Fibroblast of lung (primary cell): ENCODE results near the gene AGAP2. TPM values are rescaled to one million over a fixed set of nuclear protein-coding genes. Genes with fewer than 3 reads are reported as not detected.
"Not testable (repeated sequence)": the region's sequence is repeated elsewhere in the genome, so short reads cannot be mapped to it uniquely, and the experiment has no call there.

Experiments used
- DNase-seq, 2 donors: peaks; one replicate each; pipeline versions ENCODE4 v3.0.0 to v3.0.0-alpha.2; 2010; ENCODE audit warnings: low read depth in 2 of 2
- H2AFZ ChIP-seq: 2 replicates; pipeline ENCODE4 v1.5.1; 2012; ENCODE audit warnings: low read length, control low read depth, inconsistent platforms
- H3K27ac ChIP-seq: 2 replicates; pipeline ENCODE4 v1.5.1; 2011; ENCODE audit warnings: low read length, control low read depth; ENCODE audit not compliant: insufficient read depth
- H3K27me3 ChIP-seq: 2 replicates; pipeline ENCODE4 v1.5.1; 2011; ENCODE audit warnings: mild to moderate bottlenecking, low read length; ENCODE audit not compliant: control insufficient read depth, insufficient read depth
- H3K36me3 ChIP-seq: 2 replicates; pipeline ENCODE4 v1.5.1; 2011; ENCODE audit warnings: low read length; ENCODE audit not compliant: control insufficient read depth, insufficient read depth
- H3K4me1 ChIP-seq: 2 replicates; pipeline ENCODE4 v1.5.1; 2011; ENCODE audit warnings: low read length; ENCODE audit not compliant: control insufficient read depth, insufficient read depth; ENCODE audit errors: extremely low read depth
- H3K4me2 ChIP-seq: 2 replicates; pipeline ENCODE4 v1.5.1; 2011; ENCODE audit warnings: low read length, control low read depth; ENCODE audit not compliant: insufficient read depth; ENCODE audit errors: extremely low read depth
- H3K4me3 ChIP-seq, 4 experiments: fragments of 200-600 bp in 1 of 4; sonication (generic) in 1 of 4; replicated peaks in 1 of 4; 2 replicates each; pipeline ENCODE4 v1.5.1; 2011 to 2016; ENCODE audit warnings: low read length in 4 of 4, low read depth in 3 of 4, mild to moderate bottlenecking in 3 of 4, control low read depth in 2 of 4, inconsistent platforms in 1 of 4, mixed read lengths in 1 of 4; ENCODE audit not compliant: insufficient read depth in 1 of 4; ENCODE audit errors: control extremely low read depth in 1 of 4
- H3K79me2 ChIP-seq: 2 replicates; pipeline ENCODE4 v1.5.1; 2012; ENCODE audit warnings: mild to moderate bottlenecking, low read length, inconsistent platforms; ENCODE audit not compliant: control insufficient read depth, insufficient read depth
- H3K9ac ChIP-seq: 2 replicates; pipeline ENCODE4 v1.5.1; 2011; ENCODE audit warnings: mild to moderate bottlenecking, low read length, control low read depth; ENCODE audit not compliant: insufficient read depth
- H3K9me3 ChIP-seq: 2 replicates; pipeline ENCODE4 v1.5.1; 2012; ENCODE audit warnings: low read depth, low read length; ENCODE audit not compliant: control insufficient read depth, insufficient read depth
- H4K20me1 ChIP-seq: 2 replicates; pipeline ENCODE4 v1.5.1; 2011; ENCODE audit warnings: low read length; ENCODE audit not compliant: control insufficient read depth, insufficient read depth; ENCODE audit errors: extremely low read depth
- EZH2 ChIP-seq: IDR thresholded peaks from 2 replicates; pipeline ENCODE4 v1.5.1; 2012; ENCODE audit warnings: low read length, control low read depth, mild to moderate bottlenecking; ENCODE audit errors: missing control alignments
- polyA plus RNA-seq, 2 donors: library from polyadenylated mRNA; depleted of rRNA in 1 of 2; stranded (reverse) in 1 of 2; unstranded in 1 of 2; fragments of >200 nt; gene quantifications; 2 replicates each; pipeline ENCODE4 v1.2.1, GENCODE V29; 2011 to 2012; ENCODE audit warnings: missing spikeins in 1 of 2
- total RNA-seq: library from RNA; depleted of rRNA; stranded (reverse); fragments of >200 nt; gene quantifications from 2 replicates; pipeline ENCODE4 v1.2.1, GENCODE V29; 2014
- TF ChIP-seq, protein P1 (sequence below), 2 donors: IDR thresholded peaks in 1 of 2; conservative IDR thresholded peaks in 1 of 2; 1 replicate in 1 of 2; 2 replicates in 1 of 2; pipeline ENCODE4 v1.5.1; 2011 to 2012; ENCODE audit warnings: low read length in 2 of 2, control low read depth in 1 of 2, inconsistent platforms in 1 of 2, low read depth in 1 of 2, mild to moderate bottlenecking in 1 of 2

The AGAP2 gene
- total and polyA plus RNA-seq, 2 donors (not counting 1 experiment from before 2014, with no cell fraction given): 0.05 to 0.17 TPM

DNA sequence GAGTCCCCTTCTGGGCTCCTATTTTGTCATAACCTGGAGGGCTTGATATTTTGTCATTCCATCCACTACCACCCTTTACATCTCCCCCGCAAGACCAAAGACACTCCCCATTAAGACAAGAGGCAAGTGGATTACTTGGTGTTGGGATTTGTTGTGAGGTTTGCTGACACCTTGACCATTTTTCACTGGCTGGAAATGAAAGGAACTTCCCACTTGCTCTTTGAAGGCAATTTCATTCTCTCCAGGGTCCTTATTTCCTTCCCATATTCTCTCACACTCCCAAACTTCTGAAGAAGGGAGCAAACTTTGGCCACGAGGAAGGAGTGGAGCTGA is 14.9 kb downstream of the AGAP2 start:
- H3K4me3 ChIP-seq: no peak overlapping the region
- no peak overlapping the region for H3K27ac ChIP-seq
- TF ChIP-seq, protein P1, sequence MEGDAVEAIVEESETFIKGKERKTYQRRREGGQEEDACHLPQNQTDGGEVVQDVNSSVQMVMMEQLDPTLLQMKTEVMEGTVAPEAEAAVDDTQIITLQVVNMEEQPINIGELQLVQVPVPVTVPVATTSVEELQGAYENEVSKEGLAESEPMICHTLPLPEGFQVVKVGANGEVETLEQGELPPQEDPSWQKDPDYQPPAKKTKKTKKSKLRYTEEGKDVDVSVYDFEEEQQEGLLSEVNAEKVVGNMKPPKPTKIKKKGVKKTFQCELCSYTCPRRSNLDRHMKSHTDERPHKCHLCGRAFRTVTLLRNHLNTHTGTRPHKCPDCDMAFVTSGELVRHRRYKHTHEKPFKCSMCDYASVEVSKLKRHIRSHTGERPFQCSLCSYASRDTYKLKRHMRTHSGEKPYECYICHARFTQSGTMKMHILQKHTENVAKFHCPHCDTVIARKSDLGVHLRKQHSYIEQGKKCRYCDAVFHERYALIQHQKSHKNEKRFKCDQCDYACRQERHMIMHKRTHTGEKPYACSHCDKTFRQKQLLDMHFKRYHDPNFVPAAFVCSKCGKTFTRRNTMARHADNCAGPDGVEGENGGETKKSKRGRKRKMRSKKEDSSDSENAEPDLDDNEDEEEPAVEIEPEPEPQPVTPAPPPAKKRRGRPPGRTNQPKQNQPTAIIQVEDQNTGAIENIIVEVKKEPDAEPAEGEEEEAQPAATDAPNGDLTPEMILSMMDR (conservative IDR thresholded peaks at IDR 0.05 in 1 of 2, IDR thresholded peaks at IDR 0.05 in 1 of 2; ENCODE audit: low read depth in 1 of 2, low read length in 2 of 2): no peak
- TF ChIP-seq EZH2: no peak
- no peaks in the 10 kb centered on the region for H3K79me2 ChIP-seq
- H3K9me3 ChIP-seq: no peaks in the 10 kb centered on the region
- no peak for DNase-seq
- H3K4me2 ChIP-seq: no peak overlapping the region
- no peaks in the 10 kb centered on the region for H3K27me3 ChIP-seq
- no peak overlapping the region for H2AFZ ChIP-seq
- H3K9ac ChIP-seq: no peak overlapping the region
- H3K36me3 ChIP-seq: peaks cover 8% of the 10 kb centered on the region
- H4K20me1 ChIP-seq: no peaks in the 10 kb centered on the region
- peaks cover 5% of the 10 kb centered on the region for H3K4me1 ChIP-seq

DNA sequence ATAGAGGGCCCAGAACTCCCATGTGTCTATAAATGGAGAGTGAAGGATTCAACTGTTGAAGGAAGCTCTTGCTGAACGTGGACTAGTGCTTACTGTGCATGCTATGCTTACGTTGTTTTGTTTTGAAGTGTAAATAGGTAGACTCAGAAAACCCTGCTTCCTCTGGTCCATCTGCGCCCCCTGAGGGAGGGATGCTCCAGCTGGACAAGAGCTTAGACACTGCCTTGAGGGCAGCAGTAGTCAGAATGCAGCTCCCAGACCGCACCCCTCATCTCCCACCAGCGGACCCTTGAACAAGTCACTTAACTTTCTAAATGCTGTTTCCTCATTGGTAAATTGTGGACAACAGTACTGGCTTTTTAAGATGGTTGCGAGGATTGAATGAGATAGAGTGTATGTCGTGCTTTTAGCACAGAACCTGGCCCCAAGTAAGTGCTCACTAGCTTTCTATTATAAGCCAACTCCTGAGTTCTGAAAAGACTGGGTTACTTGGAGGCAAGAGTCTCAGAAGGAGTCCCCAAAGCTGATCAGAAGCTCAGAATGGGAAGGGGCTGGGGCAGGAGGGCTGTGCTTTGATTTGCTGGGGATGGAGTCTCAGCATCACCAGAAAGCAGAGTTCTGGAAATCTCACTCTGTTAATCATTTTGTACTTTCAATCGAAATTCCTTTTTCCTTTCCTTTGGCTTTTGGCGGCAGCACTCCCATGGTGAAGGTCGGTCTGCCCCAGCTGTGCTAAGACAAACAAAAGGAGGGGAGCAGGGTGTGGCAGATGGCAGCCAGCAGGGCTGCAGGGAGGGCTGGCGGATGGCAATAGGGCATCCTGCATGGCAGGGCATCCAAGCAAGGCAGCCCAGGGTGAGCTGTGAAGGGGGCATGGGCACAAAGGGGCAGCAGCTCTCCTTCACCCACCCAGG is 15.6 kb downstream of the AGAP2 start:
- H3K36me3 ChIP-seq: peaks cover 10% of the 10 kb centered on the region
- no peaks in the 10 kb centered on the region for H3K9me3 ChIP-seq
- H3K4me2 ChIP-seq: no peak overlapping the region
- H2AFZ ChIP-seq: no peak overlapping the region
- no peaks in the 10 kb centered on the region for H3K27me3 ChIP-seq
- H3K9ac ChIP-seq: no peak overlapping the region
- no peak for DNase-seq
- no peak overlapping the region for H3K4me3 ChIP-seq
- TF ChIP-seq EZH2: no peak
- TF ChIP-seq, protein P1 (conservative IDR thresholded peaks at IDR 0.05 in 1 of 2, IDR thresholded peaks at IDR 0.05 in 1 of 2; ENCODE audit: low read depth in 1 of 2, low read length in 2 of 2): no peak
- no peak overlapping the region for H3K27ac ChIP-seq
- peaks cover 5% of the 10 kb centered on the region for H3K4me1 ChIP-seq
- H4K20me1 ChIP-seq: no peaks in the 10 kb centered on the region
- no peaks in the 10 kb centered on the region for H3K79me2 ChIP-seq

DNA sequence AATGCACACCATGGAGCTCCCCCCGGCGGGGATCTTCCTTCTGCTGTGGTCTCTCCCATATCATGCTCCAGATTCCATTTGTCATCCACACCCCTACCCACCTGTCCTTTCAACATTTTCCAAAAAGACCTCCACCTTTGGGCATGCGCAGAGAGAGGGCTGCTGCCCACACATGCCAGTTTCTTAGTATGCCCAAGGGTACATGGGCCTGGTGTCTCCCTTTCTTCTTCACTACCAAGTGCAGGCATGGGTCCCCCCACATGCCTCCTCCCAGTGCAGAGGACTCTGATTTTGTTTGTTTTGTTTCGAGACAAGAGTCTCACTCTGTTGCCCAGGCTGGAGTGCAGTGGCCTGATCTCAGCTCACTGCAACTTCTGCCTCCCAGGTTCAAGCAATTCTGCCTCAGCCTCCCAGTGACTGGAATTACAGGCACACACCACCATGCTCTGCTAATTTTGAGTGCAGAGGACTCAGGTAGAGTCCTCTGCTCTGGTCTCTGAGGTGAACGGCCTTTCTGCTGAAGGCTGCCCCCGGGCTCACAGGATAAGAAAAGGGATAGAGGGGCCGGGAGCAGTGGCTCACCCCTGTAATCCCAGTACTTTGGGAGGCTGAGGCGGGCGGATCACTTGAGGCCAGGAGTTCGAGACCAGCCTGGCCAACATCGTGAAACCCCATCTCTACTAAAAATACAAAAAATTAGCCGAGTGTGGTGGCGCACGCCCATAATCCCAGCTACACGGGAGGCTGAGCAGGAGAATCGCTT is 16.5 kb downstream of the AGAP2 start:
- not testable (repeated sequence) for H3K27me3 ChIP-seq, H3K4me2 ChIP-seq, H3K4me1 ChIP-seq, H3K79me2 ChIP-seq, DNase-seq, H3K27ac ChIP-seq, H3K9ac ChIP-seq, H2AFZ ChIP-seq, H4K20me1 ChIP-seq, H3K9me3 ChIP-seq, H3K4me3 ChIP-seq
- peaks cover 12% of the 10 kb centered on the region for H3K36me3 ChIP-seq
